CD4-positive, alpha-beta T cell (primary cell): ENCODE measurements around the gene CKAP2L. TPM values are rescaled to one million over a fixed set of nuclear protein-coding genes. Genes with fewer than 3 reads are reported as not detected.
"Not testable (repeated sequence)": the region's sequence is repeated elsewhere in the genome, so short reads cannot be mapped to it uniquely, and the experiment has no call there.

Experiments
- ATAC-seq: fragments of 200-7000 bp; cut with Tn5 transposase; one replicate; pipeline ENCODE4 v1.10.0; 2022; ENCODE audit warnings: mild to moderate bottlenecking; ENCODE audit not compliant: poor library complexity
- CTCF ChIA-PET: fragments of 350-600 bp; sonication (Branson Sonifier 250); formaldehyde crosslinking; loops from one replicate; lab custom pipeline; 2021; ENCODE audit warnings: antibody characterized with exemption, inconsistent platforms; lab: Charles Lee
- POLR2A ChIA-PET: fragments of 350-600 bp; sonication (Branson Sonifier 250); formaldehyde crosslinking; loops from one replicate; lab custom pipeline; 2021; ENCODE audit warnings: antibody characterized with exemption, inconsistent platforms; lab: Charles Lee
- DNase-seq, 14 experiments: peaks; one replicate each; pipeline ENCODE4 v3.0.0-alpha.2; 2013 to 2020; ENCODE audit warnings: mixed read lengths in 2 of 14
- H3K27ac ChIP-seq, 2 donors: one replicate each; pipeline versions ENCODE4 v1.5.1 to v1.7.0; 2013; ENCODE audit warnings: low read length in 2 of 2, low read depth in 1 of 2, mild to moderate bottlenecking in 1 of 2
- H3K27me3 ChIP-seq, 2 experiments: 1 replicate in 1 of 2; 2 replicates in 1 of 2; pipeline versions ENCODE4 v1.6.1 to v1.7.0; 2013; ENCODE audit warnings: low read length in 2 of 2, control low read depth in 1 of 2, mild to moderate bottlenecking in 1 of 2, moderate library complexity in 1 of 2; ENCODE audit not compliant: insufficient read depth in 2 of 2, control insufficient read depth in 1 of 2
- H3K36me3 ChIP-seq: one replicate; pipeline ENCODE4 v1.6.1; 2013; ENCODE audit warnings: low read length, control low read depth; ENCODE audit not compliant: insufficient read depth
- H3K4me1 ChIP-seq: one replicate; pipeline ENCODE4 v1.6.1; 2013; ENCODE audit warnings: low read length, control low read depth; ENCODE audit not compliant: insufficient read depth
- H3K4me3 ChIP-seq: one replicate; pipeline ENCODE4 v1.5.1; 2013; ENCODE audit warnings: mild to moderate bottlenecking, low read length, moderate library complexity
- H3K9me3 ChIP-seq, 2 experiments: 1 replicate in 1 of 2; 2 replicates in 1 of 2; pipeline versions ENCODE4 v1.6.1 to v1.7.0; 2013; ENCODE audit warnings: low read length in 2 of 2, mild to moderate bottlenecking in 2 of 2, control low read depth in 1 of 2, moderate library complexity in 1 of 2; ENCODE audit not compliant: control insufficient read depth in 1 of 2, insufficient read depth in 1 of 2
- H3K27ac Mint-ChIP-seq: one replicate; pipeline ENCODE4 v1.8.0; 2020; ENCODE audit warnings: mixed read lengths
- H3K27me3 Mint-ChIP-seq: one replicate; pipeline ENCODE4 v1.8.0; 2021; ENCODE audit warnings: mixed read lengths
- H3K36me3 Mint-ChIP-seq: one replicate; pipeline ENCODE4 v1.8.0; 2021; ENCODE audit warnings: low read depth, mixed read lengths
- H3K4me1 Mint-ChIP-seq: one replicate; pipeline ENCODE4 v1.8.0; 2021; ENCODE audit warnings: low read depth, mixed read lengths
- H3K4me3 Mint-ChIP-seq: one replicate; pipeline ENCODE4 v1.8.0; 2020; ENCODE audit warnings: mild to moderate bottlenecking, mixed read lengths
- H3K9me3 Mint-ChIP-seq: one replicate; pipeline ENCODE4 v1.8.0; 2020; ENCODE audit warnings: mixed read lengths
- CTCF ChIP-seq: fragments of 200-600 bp; IDR thresholded peaks from one replicate; pipeline ENCODE4 v1.8.0; 2022; ENCODE audit warnings: antibody characterized with exemption, mild to moderate bottlenecking
- intact Hi-C, 2 experiments: fragments of 100-400 bp; cut with DNase I in 1 of 2; cut with micrococcal nuclease in 1 of 2; formaldehyde crosslinking; loops; one replicate each; pipeline versions ENCODE4 v1.15.1 to v1.9.0; 2023 to 2025; cut with DNase I, micrococcal nuclease
- total RNA-seq, 174 experiments: library from RNA in 2 of 174; stranded (reverse) in 2 of 174; gene quantifications; one replicate each; pipeline ENCODE4 v1.2.3 and lab custom pipeline; 2021 to 2026

The CKAP2L gene
- total RNA-seq, 2 experiments from 2014 or later: 0.08 to 0.50 TPM

- Histone ChIP-seq H3K4me1 (peaks cover 7% of the 10 kb centered on the region), H3K27me3 (no peaks in the 10 kb centered on the region), H3K4me3 (no peak overlapping the region), H3K27ac (no peak overlapping the region), H3K36me3 (no peaks in the 10 kb centered on the region), H3K9me3 (no peaks in the 10 kb centered on the region)
- H3K27ac Mint-ChIP-seq: no peak overlapping the region
- H3K4me1 Mint-ChIP-seq: peaks cover 4% of the 10 kb centered on the region
- intact Hi-C loops: no loop called here
- H3K4me3 Mint-ChIP-seq: no peak overlapping the region
- POLR2A ChIA-PET: interaction anchor here (0.6 kb wide), 1 partner anchor 41 kb away, joined by 3 read pairs; no protein-coding TSS in a partner anchor
- CTCF ChIA-PET: no interaction called here
- ATAC-seq (no peak), DNase-seq (no peak)
- H3K9me3 Mint-ChIP-seq: no peaks in the 10 kb centered on the region
- TF ChIP-seq CTCF: no peak
- H3K36me3 Mint-ChIP-seq: no peaks in the 10 kb centered on the region
- H3K27me3 Mint-ChIP-seq: no peaks in the 10 kb centered on the region
Observed at GRCh38 chr2:112721819-112722522, 42.4 kb downstream of the CKAP2L start.

- Histone ChIP-seq H3K4me3 (no peak within 1 kb of the TSS), H3K36me3 (no peaks in the 10 kb centered on the region), H3K9me3 (no peaks in the 10 kb centered on the region), H3K27me3 (no peaks in the 10 kb centered on the region), H3K4me1 (no peaks in the 10 kb centered on the region), H3K27ac (no peak within 1 kb of the TSS)
- ATAC-seq: no peak
- Mint-ChIP-seq H3K27ac (no peak within 1 kb of the TSS), H3K4me3 (no peak within 1 kb of the TSS), H3K27me3 (no peaks in the 10 kb centered on the region), H3K36me3 (no peaks in the 10 kb centered on the region), H3K9me3 (no peaks in the 10 kb centered on the region), H3K4me1 (no peaks in the 10 kb centered on the region)
- CTCF ChIA-PET: no interaction called here
- DNase-seq: no peak
- TF ChIP-seq CTCF: no peak
- POLR2A ChIA-PET: no interaction called here
- intact Hi-C loops: no loop called here
Observed at GRCh38 chr2:112720785-112721184, 43.6 kb downstream of the CKAP2L start, which contains the start of gene NT5DC4. Gene NT5DC4, plus strand, starts transcription at chr2:112721020. Its CDS starts 60 bp downstream, at chr2:112721080.

GRCh38 chr2:112718863-112719370 is 45.5 kb downstream of the CKAP2L start:
- H3K36me3 ChIP-seq: no peaks in the 10 kb centered on the region
- no peak for DNase-seq
- no peak for ATAC-seq
- no peak overlapping the region for H3K27ac Mint-ChIP-seq
- H3K27ac ChIP-seq: no peak overlapping the region
- no peaks in the 10 kb centered on the region for H3K27me3 Mint-ChIP-seq
- no peaks in the 10 kb centered on the region for H3K9me3 Mint-ChIP-seq
- ChIA-PET POLR2A (no interaction called here), CTCF (no interaction called here)
- TF ChIP-seq CTCF: no peak
- intact Hi-C loops: no loop called here
- no peaks in the 10 kb centered on the region for H3K27me3 ChIP-seq
- H3K4me1 Mint-ChIP-seq: no peaks in the 10 kb centered on the region
- H3K4me3 ChIP-seq: no peak overlapping the region
- H3K36me3 Mint-ChIP-seq: no peaks in the 10 kb centered on the region
- H3K4me3 Mint-ChIP-seq: no peak overlapping the region
- no peaks in the 10 kb centered on the region for H3K9me3 ChIP-seq
- no peaks in the 10 kb centered on the region for H3K4me1 ChIP-seq

- H3K36me3 ChIP-seq, H3K9me3 ChIP-seq, CTCF ChIA-PET: not testable (repeated sequence)
Observed at GRCh38 chr2:112716826-112717352, 47.5 kb downstream of the CKAP2L start.

GRCh38 chr2:112716094-112716493 is 48.3 kb downstream of the CKAP2L start:
- H3K27me3 Mint-ChIP-seq, H3K4me3 Mint-ChIP-seq, CTCF ChIA-PET, H3K27ac ChIP-seq, H3K4me1 Mint-ChIP-seq, H3K4me1 ChIP-seq, H3K9me3 Mint-ChIP-seq, intact Hi-C loops, H3K4me3 ChIP-seq, POLR2A ChIA-PET, H3K27ac Mint-ChIP-seq, DNase-seq, H3K36me3 ChIP-seq, H3K27me3 ChIP-seq, ATAC-seq, H3K36me3 Mint-ChIP-seq, H3K9me3 ChIP-seq: not testable (repeated sequence)

More at GRCh38 chr2:112716826-112717352, 47.5 kb downstream of the CKAP2L start:
- H3K9me3 Mint-ChIP-seq, H3K4me3 Mint-ChIP-seq, DNase-seq, H3K27me3 Mint-ChIP-seq, H3K36me3 Mint-ChIP-seq, H3K27ac Mint-ChIP-seq, H3K4me1 Mint-ChIP-seq, H3K4me3 ChIP-seq, H3K27ac ChIP-seq, H3K27me3 ChIP-seq, H3K4me1 ChIP-seq, POLR2A ChIA-PET, ATAC-seq, intact Hi-C loops: not testable (repeated sequence)
